HG02870 (cell line): ENCODE measurements around the gene BFAR.
"Not testable (repeated sequence)": the region's sequence is repeated elsewhere in the genome, so short reads cannot be mapped to it uniquely, and the experiment has no call there.

Experiments used
- ATAC-seq: cut with Tn5 transposase; IDR thresholded peaks from one replicate; pipeline ENCODE4 v1.9.1; 2021; ENCODE audit warnings: mild to moderate bottlenecking, moderate library complexity; ENCODE audit not compliant: unreplicated experiment

Gene BFAR

GRCh38 chr16:14685870-14686793 lies 53.4 kb downstream of the BFAR start:
- ATAC-seq, result not testable (repeated sequence)

DNA sequence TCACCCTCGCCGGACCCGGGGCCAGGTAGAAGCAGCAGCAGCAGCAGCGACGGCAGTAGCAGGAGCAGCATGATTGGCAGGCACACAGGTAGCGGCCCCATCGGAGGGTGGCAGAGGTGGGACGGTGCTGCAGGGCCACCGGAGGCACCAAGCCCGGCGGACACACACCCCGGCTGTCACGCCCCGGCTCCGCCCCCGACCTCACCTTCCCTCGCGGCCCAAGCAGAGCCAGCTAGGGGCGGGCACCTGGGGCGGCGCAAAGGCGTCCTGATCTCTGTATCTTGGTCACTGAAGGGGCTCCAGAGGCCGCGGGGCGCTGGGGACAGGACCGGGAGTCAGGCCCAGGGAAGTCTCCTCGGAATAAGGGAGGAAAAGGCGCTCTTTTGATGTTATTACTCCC lies 61.4 kb downstream of the BFAR start, which contains the start of gene PLA2G10:
Gene PLA2G10, minus strand, starts transcription at position 180 of the 400 bp plus-strand sequence. Its CDS starts 79 bp downstream, at position 101.
- not testable (repeated sequence) for ATAC-seq

- ATAC-seq, result not testable (repeated sequence)
Observed at GRCh38 chr16:14701859-14702258, 69.1 kb downstream of the BFAR start.

- ATAC-seq, result not testable (repeated sequence)
Observed at GRCh38 chr16:14702672-14703071, 69.9 kb downstream of the BFAR start.

DNA sequence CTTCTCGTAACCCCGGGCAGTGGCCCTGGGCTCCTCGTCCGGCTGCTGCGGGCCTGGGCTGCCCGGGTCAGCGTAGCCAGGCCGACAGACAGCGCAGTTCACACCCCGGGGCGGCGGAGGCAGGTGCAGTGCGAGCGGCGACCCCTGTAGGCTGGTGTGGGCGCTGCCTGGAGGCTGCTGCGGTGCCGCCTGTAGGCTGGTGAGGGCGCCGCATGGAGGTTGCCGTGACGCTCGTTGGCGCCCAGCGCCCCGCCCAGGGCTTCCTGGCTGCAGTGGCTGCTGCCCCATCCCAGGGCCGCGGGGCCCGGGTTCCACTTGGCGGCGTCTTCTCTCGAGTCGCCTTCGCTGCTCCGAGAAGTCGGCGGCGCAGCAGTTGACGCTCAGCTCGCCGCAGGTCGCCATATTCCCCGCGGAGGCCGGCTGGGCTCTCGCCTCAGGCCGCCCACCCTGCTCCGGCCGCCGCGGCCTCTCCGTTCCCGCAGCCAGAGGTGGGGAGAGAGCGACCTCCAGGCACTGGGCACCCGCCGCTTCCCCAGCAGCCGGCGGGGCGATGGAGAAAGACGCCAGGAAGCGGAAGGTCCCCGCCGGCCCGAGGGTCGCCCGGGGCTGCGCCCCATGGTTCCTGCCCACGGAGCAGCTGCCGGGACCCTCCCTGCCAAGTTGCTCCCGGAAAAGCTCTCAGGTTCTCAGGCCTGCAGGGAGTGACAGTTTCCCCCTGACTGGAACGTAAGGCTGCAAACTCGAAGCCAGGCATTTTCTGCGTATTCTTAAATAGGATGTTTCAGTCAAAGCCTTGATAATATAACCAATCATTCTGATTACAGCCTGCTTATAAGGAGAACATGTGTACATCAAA lies 70.6 kb downstream of the BFAR start, which contains the start of gene NPIPA3:
Gene NPIPA3, plus strand, starts transcription at position 256 of the 856 bp plus-strand sequence. CDS start 5,533 bp downstream, outside the sequence.
- peak; percentile 94 for ATAC-seq
